Measurements from ENCODE around the gene KAT6B. TPM values are rescaled to one million over a fixed set of nuclear protein-coding genes. Genes with fewer than 3 reads are reported as not detected.

The KAT6B gene
- total and polyA plus RNA-seq, 10 of the 15 experiments (the other 5 are each of a cell fraction or from before 2014, with no cell fraction given), result 2.7 to 22.6 (median 15.7) TPM

DNA sequence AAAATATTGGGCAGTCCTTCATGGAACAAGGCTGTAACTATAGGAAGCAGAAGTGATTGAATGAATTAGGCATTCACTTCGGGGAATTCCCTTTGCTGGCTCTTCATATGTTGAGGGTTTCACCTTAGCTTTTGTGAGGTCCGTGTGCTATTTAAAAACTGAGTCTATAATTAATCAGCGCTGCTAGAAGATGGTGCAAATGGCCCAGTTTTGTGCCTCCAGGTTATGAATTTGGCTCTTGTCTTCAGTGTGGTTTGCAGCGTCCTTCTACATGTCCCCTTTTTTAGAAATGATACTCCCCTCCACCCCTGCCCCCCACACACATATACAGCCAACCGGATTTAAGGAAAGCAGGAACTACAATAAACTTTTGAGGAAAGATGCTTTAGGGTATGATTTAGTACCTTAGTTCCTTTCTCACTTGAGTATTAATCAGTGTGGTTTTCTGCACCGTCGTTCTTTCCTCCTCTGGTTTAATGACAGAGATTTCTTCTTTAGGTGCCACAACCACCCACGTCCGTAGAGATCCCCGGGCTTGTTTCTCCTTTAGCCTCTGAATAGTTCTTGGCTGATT is 174.4 kb downstream of the KAT6B start:
- DNase-seq (ENCODE audit: low read depth, low spot score), result no peak
- peak overlapping the region; percentile 51; the same call in 1 of the 2 replicates for H3K9ac ChIP-seq (ENCODE audit: control insufficient read depth, insufficient read depth, low read length)
- H3K9me3 ChIP-seq (replicated peaks; ENCODE audit: control insufficient read depth, insufficient read depth, low read length), result no peaks in the 10 kb centered on the region
- H2AFZ ChIP-seq (ENCODE audit: control insufficient read depth, low read depth, low read length), result peak overlapping the region; percentile 9; the same call in 1 of the 2 replicates
- H3K27ac ChIP-seq (ENCODE audit: control insufficient read depth, insufficient read depth), result peak overlapping the region; percentile 82
- H3K4me1 ChIP-seq (ENCODE audit: control insufficient read depth, insufficient read depth, low read length), result peaks cover 21% of the 10 kb centered on the region
- H3K79me2 ChIP-seq (ENCODE audit: control insufficient read depth, insufficient read depth, low read length), result no peaks in the 10 kb centered on the region
- H3K27me3 ChIP-seq (replicated peaks in 1 of 2; ENCODE audit: control insufficient read depth in 2 of 2, insufficient read depth in 2 of 2, low read length in 1 of 2), result no peaks in the 10 kb centered on the region
- intact Hi-C loops (cut with micrococcal nuclease; ENCODE audit: unreplicated experiment), result no loop called here
- SMC1A ChIA-PET (ENCODE audit: uncharacterized antibody, unreplicated experiment), result interaction anchor here (0.8 to 28.8 kb wide), 9 partner anchors 14 to 261 kb away, joined by 3 to 553 read pairs (median 5); no protein-coding TSS in a partner anchor
- in situ Hi-C loops (cut with MboI), result no loop called here
- POLR2A ChIA-PET, result interaction anchor here (0.7 to 1.4 kb wide), 9 partner anchors 9 to 175 kb away, joined by 3 to 9 read pairs (median 4); no protein-coding TSS in a partner anchor
- peak overlapping the region; percentile 93 for H3K4me2 ChIP-seq (ENCODE audit: control insufficient read depth, insufficient read depth)
- H3K4me3 ChIP-seq, result peak overlapping the region; percentile 46
- CTCF ChIA-PET, result interaction anchor here (0.8 to 4.6 kb wide), 12 partner anchors 8 to 766 kb away, joined by 3 to 24 read pairs (median 8); no protein-coding TSS in a partner anchor
- peak; percentile 93 for ATAC-seq
- no TSS peak for BruUV-seq (replicated peaks)
- 0% methylated on average over 10 of the region's 10 CpGs for WGBS (ENCODE audit: insufficient coverage, insufficient replicate concordance, low lambda C conversion rate, missing lambda C conversion rate)
- H4K20me1 ChIP-seq (ENCODE audit: control insufficient read depth, insufficient read depth), result no peaks in the 10 kb centered on the region
- H3K36me3 ChIP-seq (ENCODE audit: control insufficient read depth in 2 of 2, insufficient read depth in 2 of 2, low read length in 1 of 2), result peaks cover 2 to 6% of the 10 kb centered on the region in 2 experiments; a peak in 2 of 4 replicates
- FAIRE-seq, result peak; percentile 88
- RAD21 ChIA-PET (ENCODE audit: unreplicated experiment), result interaction anchor here (0.7 to 3.8 kb wide), 17 partner anchors 8 to 174 kb away, joined by 3 to 38 read pairs (median 4); partner anchors contain the start of gene KAT6B
- TF ChIP-seq ZNF384 (IDR thresholded peaks at IDR 0.05; ENCODE audit: borderline replicate concordance, low read depth, low read length), result no peak
- TF ChIP-seq FOXK2 (IDR thresholded peaks at IDR 0.05), result no peak
- TF ChIP-seq, protein P1, sequence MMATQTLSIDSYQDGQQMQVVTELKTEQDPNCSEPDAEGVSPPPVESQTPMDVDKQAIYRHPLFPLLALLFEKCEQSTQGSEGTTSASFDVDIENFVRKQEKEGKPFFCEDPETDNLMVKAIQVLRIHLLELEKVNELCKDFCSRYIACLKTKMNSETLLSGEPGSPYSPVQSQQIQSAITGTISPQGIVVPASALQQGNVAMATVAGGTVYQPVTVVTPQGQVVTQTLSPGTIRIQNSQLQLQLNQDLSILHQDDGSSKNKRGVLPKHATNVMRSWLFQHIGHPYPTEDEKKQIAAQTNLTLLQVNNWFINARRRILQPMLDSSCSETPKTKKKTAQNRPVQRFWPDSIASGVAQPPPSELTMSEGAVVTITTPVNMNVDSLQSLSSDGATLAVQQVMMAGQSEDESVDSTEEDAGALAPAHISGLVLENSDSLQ (IDR thresholded peaks at IDR 0.05), result 0 out of 2 replicates have a peak, but pooled peaks have one; percentile 21
- TF ChIP-seq, protein P2, sequence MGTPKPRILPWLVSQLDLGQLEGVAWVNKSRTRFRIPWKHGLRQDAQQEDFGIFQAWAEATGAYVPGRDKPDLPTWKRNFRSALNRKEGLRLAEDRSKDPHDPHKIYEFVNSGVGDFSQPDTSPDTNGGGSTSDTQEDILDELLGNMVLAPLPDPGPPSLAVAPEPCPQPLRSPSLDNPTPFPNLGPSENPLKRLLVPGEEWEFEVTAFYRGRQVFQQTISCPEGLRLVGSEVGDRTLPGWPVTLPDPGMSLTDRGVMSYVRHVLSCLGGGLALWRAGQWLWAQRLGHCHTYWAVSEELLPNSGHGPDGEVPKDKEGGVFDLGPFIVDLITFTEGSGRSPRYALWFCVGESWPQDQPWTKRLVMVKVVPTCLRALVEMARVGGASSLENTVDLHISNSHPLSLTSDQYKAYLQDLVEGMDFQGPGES (IDR thresholded peaks at IDR 0.05), result no peak
- peak; percentile 51; the same call in 1 of the 2 replicates for TF ChIP-seq SPI1 (IDR thresholded peaks at IDR 0.05; ENCODE audit: borderline replicate concordance, insufficient read depth, low read depth, low read length)
- TF ChIP-seq EGR1 (IDR thresholded peaks at IDR 0.05; ENCODE audit: borderline replicate concordance in 1 of 2, low read depth in 2 of 2, low read length in 2 of 2), result peak in 1 of 2 experiments; percentile 61; a peak in 1 of 3 replicates
- TF ChIP-seq, protein P3, sequence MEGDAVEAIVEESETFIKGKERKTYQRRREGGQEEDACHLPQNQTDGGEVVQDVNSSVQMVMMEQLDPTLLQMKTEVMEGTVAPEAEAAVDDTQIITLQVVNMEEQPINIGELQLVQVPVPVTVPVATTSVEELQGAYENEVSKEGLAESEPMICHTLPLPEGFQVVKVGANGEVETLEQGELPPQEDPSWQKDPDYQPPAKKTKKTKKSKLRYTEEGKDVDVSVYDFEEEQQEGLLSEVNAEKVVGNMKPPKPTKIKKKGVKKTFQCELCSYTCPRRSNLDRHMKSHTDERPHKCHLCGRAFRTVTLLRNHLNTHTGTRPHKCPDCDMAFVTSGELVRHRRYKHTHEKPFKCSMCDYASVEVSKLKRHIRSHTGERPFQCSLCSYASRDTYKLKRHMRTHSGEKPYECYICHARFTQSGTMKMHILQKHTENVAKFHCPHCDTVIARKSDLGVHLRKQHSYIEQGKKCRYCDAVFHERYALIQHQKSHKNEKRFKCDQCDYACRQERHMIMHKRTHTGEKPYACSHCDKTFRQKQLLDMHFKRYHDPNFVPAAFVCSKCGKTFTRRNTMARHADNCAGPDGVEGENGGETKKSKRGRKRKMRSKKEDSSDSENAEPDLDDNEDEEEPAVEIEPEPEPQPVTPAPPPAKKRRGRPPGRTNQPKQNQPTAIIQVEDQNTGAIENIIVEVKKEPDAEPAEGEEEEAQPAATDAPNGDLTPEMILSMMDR (IDR thresholded peaks at IDR 0.05 in 2 of 3, conservative IDR thresholded peaks at IDR 0.05 in 1 of 3; ENCODE audit: control insufficient read depth in 2 of 3, extremely low read depth in 1 of 3, insufficient read depth in 1 of 3, low read depth in 3 of 3, low read length in 3 of 3), result no peak
- 0 out of 2 replicates have a peak, but pooled peaks have one; percentile 54 for TF ChIP-seq STAT3 (IDR thresholded peaks at IDR 0.05; ENCODE audit: low read depth, low read length)
- TF ChIP-seq YBX1 (IDR thresholded peaks at IDR 0.05), result no peak
- TF ChIP-seq EP300 (IDR thresholded peaks at IDR 0.05; ENCODE audit: borderline replicate concordance in 1 of 2, control insufficient read depth in 1 of 2, low read depth in 2 of 2, low read length in 2 of 2), result no peak; a peak in 1 of 4 replicates
- 0 out of 4 replicates have a peak, but pooled peaks of 1 of the 2 experiments have one; percentile 11 for TF ChIP-seq BHLHE40 (IDR thresholded peaks at IDR 0.05; ENCODE audit: borderline replicate concordance in 1 of 2, low read depth in 2 of 2, low read length in 1 of 2)
- TF ChIP-seq NFIC (IDR thresholded peaks at IDR 0.05; ENCODE audit: low read depth, low read length), result peak; percentile 72; the same call in 1 of the 2 replicates
